HUDEP-2 (cell line): ENCODE results near the gene NCKAP5.

Source experiments
- DNase-seq, 76 experiments: peaks; one replicate each; lab custom pipeline; 2025; ENCODE audit not compliant: unreplicated experiment in 76 of 76; lab: John Stamatoyannopoulos, UW

Gene NCKAP5

DNA sequence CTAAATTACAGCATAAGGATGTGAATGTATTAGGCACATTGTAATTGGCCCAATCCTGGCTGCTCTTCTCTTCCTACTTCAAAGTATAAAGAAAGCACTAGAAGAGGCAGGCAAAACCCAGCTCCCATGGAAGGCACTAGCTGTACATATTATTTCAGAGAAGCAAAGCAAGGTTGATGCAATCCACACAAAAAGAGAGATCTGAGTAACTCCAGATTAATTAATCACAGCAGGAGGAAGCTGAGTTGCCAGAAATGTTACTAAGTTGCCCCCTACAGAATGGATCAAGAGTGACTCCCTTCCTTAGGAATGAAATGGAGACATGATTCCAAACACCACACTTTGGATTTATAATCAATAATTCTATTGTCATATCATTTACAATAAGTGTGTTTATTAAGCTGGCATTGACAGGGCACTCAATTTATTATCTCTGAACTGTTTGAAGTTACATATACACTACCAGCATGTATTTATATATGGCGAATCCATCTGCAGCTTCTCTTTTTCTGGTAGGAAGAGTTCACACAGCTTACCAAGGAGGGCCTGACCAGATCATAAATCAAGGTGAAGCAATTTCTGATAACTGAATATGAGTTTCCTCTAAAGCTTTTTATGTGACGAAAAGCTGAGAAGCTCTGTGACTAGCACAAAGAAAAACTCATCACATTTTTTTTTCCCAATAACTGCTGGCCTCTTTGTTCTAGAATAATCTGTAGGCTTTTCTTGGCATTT lies 505.2 kb downstream of the NCKAP5 start:
- DNase-seq: no peak

DNA sequence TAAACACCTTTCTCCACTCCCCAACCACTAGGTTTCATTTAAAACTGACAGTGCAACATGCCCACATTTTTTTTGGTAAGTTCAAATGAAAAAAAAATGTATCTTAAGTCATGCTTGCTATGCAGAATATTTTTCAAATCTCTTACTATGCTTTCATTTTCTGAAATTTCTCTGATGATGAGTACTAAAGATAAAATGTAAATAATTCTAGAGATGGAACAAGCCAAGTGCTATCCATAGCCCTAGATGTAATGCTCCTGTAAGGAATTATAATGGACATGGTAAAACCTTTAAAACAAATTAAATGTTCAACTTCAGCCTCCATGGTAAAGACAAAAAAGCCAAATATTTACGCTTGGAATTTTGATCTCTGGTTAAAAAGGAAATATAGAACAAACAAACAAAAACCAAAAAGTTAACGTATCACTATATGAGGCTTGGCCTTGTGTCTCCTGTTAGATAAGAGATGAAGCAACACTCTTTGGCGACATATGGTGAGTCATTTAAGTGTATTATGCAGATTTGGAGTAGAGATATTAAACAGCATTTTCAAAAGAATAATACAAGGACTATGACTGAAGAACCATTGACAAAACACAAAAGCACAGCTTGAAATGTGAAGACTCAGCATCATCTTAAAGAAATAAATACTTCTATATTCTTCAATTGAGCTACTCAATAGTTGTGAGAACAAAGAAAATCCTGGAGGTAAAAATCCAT lies 506.2 kb downstream of the NCKAP5 start:
- DNase-seq: no peak

DNA sequence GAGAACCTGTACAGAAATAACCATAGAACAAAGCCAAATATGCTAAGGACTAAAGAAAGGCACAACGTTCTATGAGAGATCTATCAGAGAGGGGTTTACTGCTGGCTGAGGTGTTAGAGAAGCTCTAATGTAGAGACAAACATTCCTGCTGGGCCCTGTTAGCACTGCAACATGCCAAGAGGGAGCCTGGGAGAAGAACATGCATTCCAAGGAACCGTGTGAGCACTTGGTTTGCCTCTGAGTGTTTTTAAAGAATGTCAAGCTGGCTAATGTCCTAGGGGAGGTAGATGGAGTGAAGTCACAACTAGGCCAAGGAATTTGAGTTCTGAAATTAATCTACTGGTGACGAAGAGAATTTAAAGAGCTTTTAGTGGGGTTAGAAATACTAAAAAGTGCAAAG lies 514.0 kb downstream of the NCKAP5 start:
- no peak for DNase-seq

DNA sequence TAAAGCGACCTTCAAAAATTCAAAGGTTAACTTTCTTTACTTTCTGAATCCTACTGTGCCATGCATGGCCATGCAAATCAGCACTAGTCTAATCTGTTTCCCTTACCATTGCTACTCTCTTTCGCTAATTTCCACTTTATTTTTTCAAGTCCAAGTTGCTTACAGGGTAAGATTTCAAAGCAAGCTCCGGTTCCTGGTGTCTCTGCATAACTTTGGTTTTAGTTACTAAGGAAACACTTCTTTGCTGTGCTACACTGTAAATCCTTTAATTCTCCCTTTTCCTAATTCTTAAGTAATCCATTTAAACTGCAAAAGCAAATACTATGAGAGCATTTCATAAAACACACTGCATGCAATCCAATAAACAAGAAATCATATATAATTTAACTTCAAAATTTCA lies 514.7 kb downstream of the NCKAP5 start:
- no peak for DNase-seq

DNA sequence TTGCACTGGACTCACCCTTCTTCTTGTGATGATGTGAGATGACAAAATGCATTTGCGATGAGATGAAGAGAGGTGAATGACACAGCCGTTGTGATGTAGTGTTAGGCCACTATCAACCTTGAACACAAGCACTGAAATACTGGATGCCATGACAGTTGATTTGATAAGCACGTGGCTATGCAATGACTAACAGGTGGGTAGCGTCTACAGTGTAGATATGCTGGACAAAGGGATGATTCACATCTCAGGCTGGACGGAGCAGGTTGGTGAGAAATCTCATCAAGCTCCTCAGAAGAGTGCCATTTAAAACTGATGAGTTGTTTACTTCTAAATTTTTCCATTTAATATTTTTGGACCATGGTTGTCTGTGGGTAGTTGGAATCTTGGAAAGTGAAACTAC lies 522.5 kb downstream of the NCKAP5 start:
- DNase-seq: peak in 23 of 76 experiments; percentile 1 to 75 (median 23)

DNA sequence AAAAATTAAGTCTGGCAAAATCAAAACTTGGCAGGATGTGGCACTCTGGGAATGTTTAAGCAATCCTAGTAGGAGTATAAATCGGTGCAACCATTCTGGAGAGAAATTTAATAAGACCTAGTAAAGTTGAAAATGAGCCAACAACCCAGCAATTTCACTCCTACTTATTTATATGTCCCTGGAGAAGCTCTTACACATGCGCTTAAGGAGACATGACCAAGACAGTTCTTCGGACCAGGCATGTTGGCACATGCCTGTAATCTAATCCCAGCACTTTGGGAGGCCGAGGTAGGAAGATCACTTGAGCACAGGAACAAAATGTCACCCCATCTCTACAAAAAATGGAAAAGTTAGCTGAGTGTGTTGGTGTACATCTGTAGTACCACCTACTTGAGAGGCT lies 523.7 kb downstream of the NCKAP5 start:
- no peak for DNase-seq

DNA sequence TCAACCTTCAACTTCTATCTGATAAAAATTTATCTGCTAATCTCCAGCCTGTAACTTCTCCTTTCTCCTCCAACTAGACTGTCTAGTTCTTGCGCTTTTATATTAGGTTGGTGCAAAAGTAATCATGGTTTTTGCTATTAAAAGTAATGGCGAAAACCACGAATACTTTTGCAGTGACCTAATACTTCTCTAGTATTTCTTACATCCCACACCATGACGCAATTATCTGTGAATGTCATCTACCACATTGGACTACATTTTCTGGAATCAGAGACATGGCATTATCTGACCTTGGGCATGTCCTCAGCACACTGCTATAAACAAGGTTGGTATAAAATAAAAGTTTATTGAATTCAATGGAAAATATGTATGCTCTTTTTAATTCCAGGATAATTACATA lies 528.1 kb downstream of the NCKAP5 start:
- no peak for DNase-seq

DNA sequence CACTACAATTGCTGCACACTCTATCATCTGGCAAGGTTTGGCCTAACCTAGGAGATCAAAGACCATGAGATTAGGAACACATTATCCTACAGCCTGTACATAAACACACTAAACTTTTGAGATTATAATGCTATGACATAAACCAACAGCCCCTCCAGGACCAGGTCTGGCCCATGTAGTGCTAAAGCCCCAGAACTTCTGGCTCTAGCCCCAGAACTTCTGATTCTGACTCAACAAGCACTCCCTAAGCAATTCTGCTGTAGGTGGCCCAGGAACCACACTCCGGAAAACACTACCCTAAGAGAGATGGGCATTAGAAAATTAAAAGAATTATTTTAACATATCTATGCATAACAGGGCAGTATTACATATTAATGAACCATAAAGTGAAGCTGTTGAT lies 528.7 kb downstream of the NCKAP5 start:
- no peak for DNase-seq

DNA sequence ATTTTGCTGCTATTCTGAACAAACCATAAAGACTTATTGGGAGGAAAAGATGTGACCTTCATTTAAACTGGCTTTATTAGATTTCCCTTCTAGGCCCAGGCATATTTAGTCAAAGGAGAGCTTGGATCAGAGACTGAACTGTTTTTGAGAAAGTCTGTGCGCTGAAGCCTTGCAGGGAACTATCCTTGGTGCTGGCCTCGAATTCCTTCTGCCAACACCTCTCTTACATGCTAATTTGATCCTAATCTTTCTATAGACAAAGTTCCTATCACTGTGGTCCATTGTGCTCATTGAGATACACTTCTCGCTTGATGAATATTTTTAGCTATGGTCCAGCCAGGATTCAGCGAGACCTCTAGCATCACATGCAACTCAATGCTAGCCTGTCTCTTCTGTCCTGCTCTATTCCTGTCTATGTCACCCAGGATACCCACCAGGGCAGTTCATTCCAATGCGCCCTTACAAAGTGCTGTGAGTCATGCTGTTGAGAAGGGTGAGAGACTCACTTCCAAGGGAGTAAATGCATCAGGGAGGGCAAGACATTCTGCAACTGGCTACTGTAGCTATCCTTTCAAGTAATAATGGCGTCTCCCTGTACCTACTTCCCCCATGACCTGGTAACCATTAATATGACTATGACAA lies 541.6 kb downstream of the NCKAP5 start:
- no peak for DNase-seq

DNA sequence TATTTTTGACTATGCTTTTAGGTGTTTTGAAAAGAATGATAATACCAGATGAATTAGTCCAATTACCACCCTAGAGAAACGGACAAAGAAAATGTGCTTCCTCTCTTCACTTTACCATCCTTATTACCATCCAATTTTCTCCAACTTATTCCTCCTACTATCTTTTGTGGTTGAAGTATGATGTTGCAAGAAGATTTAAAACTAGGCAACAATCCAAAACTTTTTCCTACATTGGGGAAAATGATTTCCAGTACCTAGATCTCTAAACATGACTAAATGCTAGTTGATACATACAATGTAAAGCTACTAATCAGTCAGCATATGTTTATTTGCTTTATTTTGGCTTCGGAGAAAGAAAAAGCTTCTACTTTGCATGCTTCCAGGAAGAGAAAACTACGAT lies 543.3 kb downstream of the NCKAP5 start:
- DNase-seq: no peak

DNA sequence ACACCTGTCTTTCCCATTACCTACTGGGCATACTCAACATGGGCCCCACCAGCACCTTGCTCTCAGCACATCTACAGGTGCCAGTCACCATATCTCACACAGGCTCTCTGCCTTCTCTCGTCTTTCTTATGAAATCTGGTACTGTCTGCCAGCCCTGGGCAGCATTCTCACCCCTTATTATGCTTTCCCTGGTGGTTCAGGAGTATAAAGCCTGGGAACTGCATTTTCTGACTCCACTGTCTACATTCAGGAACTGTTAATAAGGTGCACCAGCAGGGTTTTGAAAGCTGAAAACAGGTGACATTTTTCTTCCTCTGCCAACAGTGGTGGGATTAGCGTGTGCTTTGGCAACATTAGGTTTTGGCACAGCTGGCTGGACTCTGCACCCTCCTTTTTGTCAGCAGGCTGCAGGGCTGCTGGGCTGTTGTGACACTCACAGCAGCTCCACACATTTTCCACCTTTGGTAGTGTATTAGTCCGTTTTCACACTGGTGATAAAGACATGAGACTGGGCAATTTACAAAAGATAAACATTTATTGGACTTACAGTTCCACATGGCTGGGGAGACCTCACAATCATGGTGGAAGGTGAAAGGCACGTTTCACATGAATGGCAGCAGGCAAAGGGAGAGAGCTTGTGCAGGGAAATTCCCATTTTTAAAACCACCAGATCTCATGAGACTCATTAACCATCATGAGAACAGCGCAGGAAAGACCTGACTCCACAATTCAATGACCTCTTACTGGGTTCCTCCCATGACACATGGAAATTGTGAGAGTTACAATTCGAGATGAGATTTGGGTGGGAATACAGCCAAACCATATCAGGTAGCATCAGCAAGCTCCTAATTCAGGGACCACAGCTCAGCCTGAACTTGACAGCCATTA lies 555.2 kb downstream of the NCKAP5 start:
- no peak for DNase-seq

DNA sequence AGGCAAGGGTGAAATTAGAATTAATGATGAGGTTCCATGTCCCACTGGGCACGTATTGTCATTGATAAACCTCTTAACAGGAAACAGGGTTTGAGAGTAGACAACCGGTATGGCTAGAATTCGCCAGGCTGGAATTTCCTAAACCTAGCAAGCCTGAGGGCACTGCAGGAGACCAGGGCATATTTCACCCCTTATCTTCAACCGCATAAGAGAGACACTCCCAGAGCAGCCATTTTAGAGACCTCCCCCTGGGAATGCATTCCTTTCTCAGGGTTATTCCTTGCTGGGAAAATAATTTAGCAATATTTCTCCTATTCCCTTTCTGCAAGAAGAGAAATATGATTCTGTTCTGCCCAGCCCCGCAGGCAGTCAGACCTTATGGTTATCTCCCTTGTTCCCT lies 563.6 kb downstream of the NCKAP5 start:
- DNase-seq: no peak

DNA sequence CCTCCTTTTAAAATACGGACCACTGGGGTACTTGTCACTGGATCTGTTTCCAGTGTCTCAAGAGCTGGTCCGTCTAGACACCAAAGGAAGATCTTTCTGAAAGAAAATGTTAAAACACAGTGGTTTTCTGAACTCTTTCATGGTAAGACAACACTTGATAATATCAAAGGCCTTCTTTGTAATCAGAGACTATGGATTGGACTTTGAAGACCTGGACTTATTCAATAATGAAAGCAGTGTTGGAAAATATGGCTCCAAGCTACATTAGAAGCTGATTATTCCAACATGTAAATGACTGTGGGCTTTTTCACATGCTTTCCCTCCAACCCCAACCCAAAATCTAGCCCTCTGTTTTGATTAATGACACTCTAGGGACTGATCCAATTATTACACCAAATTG lies 568.8 kb downstream of the NCKAP5 start:
- no peak for DNase-seq

DNA sequence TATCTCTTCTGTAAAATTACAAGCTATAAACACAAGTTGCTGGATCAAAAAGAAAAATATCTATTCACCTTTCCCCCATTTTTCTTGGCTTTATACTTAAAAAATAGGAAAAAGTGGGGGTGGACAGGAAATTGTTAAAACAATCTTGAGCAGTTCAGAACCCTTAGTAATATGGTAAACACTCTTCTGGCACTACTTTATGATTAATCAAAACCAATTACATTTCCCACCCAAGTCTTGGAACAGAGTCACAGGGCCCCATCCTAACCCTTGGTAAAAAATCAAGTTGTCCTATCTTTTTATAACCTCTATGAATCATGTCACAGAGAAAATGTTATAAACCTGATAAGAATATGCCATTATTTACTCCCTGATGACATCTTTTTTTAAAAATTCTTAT lies 570.0 kb downstream of the NCKAP5 start:
- DNase-seq: no peak

DNA sequence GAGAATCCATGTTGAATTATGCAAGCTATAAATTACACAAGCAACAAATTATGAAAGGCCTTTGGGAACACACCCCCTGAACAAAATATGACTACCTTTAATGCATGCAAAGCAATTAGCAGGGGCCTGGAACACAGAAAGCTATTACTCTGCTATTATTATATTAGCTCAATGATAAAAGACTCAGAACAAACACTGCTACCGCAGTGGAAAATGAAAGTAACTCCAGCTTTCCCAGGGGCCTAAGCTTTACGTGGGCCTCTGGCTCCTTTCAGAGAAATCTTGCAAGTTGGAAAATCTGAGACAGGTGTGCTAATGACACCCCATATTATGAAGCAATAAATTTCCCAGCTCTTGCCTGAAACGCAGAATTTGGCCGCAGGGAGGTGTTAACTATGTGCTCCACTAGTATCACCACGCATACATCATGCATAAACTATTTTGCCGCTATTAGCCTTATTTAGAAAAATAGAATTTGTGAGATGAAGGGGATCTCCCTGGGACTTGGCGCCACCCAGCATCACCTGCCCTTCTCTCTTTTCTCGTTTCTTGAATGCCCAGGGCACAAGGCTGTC lies 576.7 kb downstream of the NCKAP5 start:
- DNase-seq: no peak

DNA sequence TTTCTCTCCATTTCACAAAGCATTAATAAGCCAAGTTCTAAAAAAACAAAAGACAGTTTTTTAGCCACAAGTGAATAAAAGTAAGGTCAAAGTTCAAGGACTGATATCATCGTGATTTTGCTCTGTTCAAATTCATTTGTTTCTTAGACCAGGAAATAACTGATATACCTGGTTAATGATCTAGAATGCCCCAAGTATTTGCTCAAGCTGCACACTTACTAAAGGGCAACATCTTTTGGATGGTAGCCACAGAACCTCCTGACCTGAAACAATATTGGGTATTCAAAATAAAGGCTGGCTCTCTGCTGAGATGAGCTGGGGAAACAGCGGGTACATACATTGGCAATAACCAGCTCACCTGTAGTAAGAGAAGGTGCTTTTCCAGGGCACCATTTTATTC lies 583.5 kb downstream of the NCKAP5 start:
- no peak for DNase-seq

DNA sequence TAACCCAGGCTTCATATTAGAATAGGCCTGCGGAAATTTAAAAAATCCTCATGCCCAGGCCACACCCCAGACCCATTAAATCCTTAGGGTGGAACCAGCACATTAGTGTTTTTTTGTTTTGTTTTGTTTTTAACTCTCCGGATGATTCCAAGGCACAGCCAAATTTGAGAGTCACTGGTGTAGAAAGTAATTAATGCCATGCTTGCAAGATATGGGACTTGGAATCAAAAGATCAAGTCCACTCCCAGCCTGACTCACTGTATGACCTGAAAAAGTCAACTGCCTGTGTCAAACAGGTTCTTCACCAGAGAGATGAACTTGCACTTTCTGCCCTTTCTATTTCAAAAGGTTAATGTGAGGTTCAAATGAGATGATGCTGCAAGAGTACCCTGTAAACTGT lies 588.0 kb downstream of the NCKAP5 start:
- DNase-seq: no peak

DNA sequence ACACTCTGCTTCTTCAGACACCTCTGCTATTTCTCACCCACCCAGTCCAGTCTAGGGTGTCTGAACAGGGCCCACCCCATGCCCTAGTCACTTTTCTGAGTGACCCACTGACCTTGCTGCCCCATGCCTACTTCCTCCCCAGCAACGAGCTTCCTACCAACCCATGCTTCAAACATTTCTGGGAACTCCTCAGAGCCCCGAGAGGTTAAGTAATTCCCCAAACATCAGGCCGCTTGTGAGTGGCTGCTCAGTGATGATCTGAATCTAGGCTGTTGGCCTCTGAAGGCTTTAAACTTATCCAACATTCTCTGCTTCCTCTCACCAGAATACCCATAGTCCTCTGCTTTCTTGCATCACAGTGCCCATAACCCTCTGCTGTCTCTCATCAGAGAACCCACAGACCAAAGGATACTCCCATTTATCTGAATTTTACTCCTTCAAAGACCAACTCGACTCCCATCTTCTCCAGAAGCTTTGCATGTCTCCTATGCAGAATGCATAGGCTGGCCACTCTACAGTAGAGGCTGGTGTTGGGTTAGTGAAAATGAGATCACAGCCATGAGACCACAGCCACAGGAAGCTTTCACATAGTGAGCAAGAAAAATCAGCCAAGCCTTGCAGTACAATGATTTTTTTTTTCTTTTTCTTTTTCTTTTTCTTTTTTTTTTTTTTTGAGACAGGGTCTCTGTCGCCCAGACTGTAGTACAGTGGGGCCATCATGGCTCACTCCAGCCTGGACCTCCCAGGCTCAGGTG lies 588.7 kb downstream of the NCKAP5 start:
- DNase-seq: no peak

DNA sequence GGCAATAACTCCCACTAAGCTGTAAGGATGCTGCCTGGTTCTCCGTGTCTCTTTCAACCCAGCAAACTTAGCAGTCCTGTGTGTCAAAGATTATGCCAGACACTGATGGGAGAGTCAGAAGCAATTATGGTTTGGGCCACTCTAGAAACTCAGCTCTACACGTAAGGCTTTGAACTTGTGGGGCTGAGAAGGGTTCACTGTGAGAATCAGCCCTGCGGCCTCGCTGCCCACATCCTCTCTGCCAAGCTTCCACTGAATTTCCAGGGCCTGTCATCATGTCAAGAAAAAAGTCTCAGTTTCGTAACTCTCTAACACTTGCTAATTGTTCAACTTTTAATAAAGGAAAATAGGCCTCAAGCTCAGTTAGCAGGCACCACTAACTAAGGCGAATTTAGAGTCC lies 589.4 kb downstream of the NCKAP5 start:
- no peak for DNase-seq
